K562 (cell line): ENCODE measurements around the gene IRF1. TPM values are rescaled to one million over a fixed set of nuclear protein-coding genes. Genes with fewer than 3 reads are reported as not detected.

Source experiments
- ATAC-seq: fragments of 200-7000 bp; cut with Tn5 transposase; 3 replicates; pipeline ENCODE4 v1.9.1; 2020; ENCODE audit warnings: moderate library complexity
- BruUV-seq: library from RNA; stranded (reverse); fragments of 400-500 nt; replicated peaks from 2 replicates; lab custom pipeline; 2021; lab: Mats Ljungman, UMichigan
- CTCF ChIA-PET: fragments of 300-600 bp; formaldehyde crosslinking; extraction: SDS; loops from one replicate; lab custom pipeline; 2021; ENCODE audit warnings: low intra/inter-chr PET ratio; lab: Yijun Ruan, JAX
- POLR2A ChIA-PET: fragments of 300-600, 350-650 bp; sonication (Branson Sonifier 250); formaldehyde crosslinking; extraction: SDS; loops from one replicate; lab custom pipeline; 2021; ENCODE audit warnings: antibody characterized with exemption, inconsistent platforms; lab: Yijun Ruan, JAX
- DNase-seq, 4 experiments: peaks; one replicate each; pipeline versions ENCODE4 v3.0.0 to v3.0.0-alpha.2; 2011 to 2018; ENCODE audit warnings: low spot score in 3 of 4, mixed read lengths in 3 of 4; ENCODE audit errors: extremely low read depth in 1 of 4
- FAIRE-seq: peaks from 2 replicates; lab custom pipeline; 2011; peaks lifted over from hg19 to GRCh38; lab: Jason Lieb, UNC
- H2AFZ ChIP-seq: 2 replicates; pipeline ENCODE4 v1.6.0; 2011; ENCODE audit warnings: low read depth, low read length, control low read depth, inconsistent platforms
- H3K27ac ChIP-seq: fragments of 200-600 bp; 3 replicates; pipeline ENCODE4 v1.8.0; 2011; ENCODE audit warnings: low read depth, mild to moderate bottlenecking, control low read depth, inconsistent platforms, low read length, moderate library complexity, mixed read lengths; ENCODE audit errors: extremely low read depth
- H3K27me3 ChIP-seq, 2 experiments: fragments of 300-600 bp in 1 of 2; 2 replicates in 1 of 2; 3 replicates in 1 of 2; pipeline versions ENCODE4 v1.6.0 to v1.8.0; 2011; ENCODE audit warnings: inconsistent platforms in 2 of 2, low read length in 2 of 2, mild to moderate bottlenecking in 1 of 2, mixed read lengths in 1 of 2, moderate library complexity in 1 of 2; ENCODE audit not compliant: control insufficient read depth in 2 of 2, insufficient read depth in 2 of 2
- H3K36me3 ChIP-seq: fragments of 300-600 bp; 3 replicates; pipeline ENCODE4 v1.8.0; 2011; ENCODE audit warnings: mild to moderate bottlenecking, low read length, inconsistent platforms; ENCODE audit not compliant: control insufficient read depth, insufficient read depth
- H3K4me1 ChIP-seq, 2 experiments: fragments of 200-600 bp in 1 of 2; replicated peaks in 1 of 2; 2 replicates in 1 of 2; 3 replicates in 1 of 2; pipeline versions ENCODE4 v1.5.1 to v1.8.0; 2011; ENCODE audit warnings: inconsistent platforms in 2 of 2, low read length in 2 of 2, mild to moderate bottlenecking in 1 of 2, mixed read lengths in 1 of 2, moderate library complexity in 1 of 2; ENCODE audit not compliant: control insufficient read depth in 2 of 2, insufficient read depth in 2 of 2
- H3K4me2 ChIP-seq: 2 replicates; pipeline ENCODE4 v1.6.1; 2011; ENCODE audit warnings: low read length, control low read depth, inconsistent platforms, mixed read lengths; ENCODE audit not compliant: insufficient read depth
- H3K4me3 ChIP-seq: fragments of 200-600 bp; sonication (generic), shearing (Covaris generic); 2 replicates; pipeline ENCODE4 v1.5.1; 2016; ENCODE audit warnings: control low read depth, inconsistent platforms
- H3K79me2 ChIP-seq: fragments of 200-600 bp; 3 replicates; pipeline ENCODE4 v1.8.0; 2011; ENCODE audit warnings: low read length, inconsistent platforms; ENCODE audit not compliant: control insufficient read depth, insufficient read depth
- H3K9ac ChIP-seq, 2 experiments: 2 replicates each; pipeline versions ENCODE4 v1.6.0 to v1.6.1; 2011; ENCODE audit warnings: low read depth in 2 of 2, low read length in 2 of 2, control low read depth in 1 of 2, inconsistent platforms in 1 of 2, mild to moderate bottlenecking in 1 of 2, mixed read lengths in 1 of 2; ENCODE audit not compliant: insufficient read depth in 1 of 2
- H3K9me1 ChIP-seq: one replicate; pipeline ENCODE4 v1.6.0; 2011; ENCODE audit warnings: inconsistent platforms, mild to moderate bottlenecking, low read length, moderate library complexity; ENCODE audit not compliant: control insufficient read depth, insufficient read depth
- H3K9me3 ChIP-seq: replicated peaks from 2 replicates; pipeline ENCODE4 v1.5.1; 2011; ENCODE audit warnings: low read depth, low read length, inconsistent platforms; ENCODE audit not compliant: control insufficient read depth, insufficient read depth
- H4K20me1 ChIP-seq: replicated peaks from 2 replicates; pipeline ENCODE4 v1.6.1; 2011; ENCODE audit warnings: low read length, inconsistent platforms, mixed read lengths; ENCODE audit not compliant: control insufficient read depth, insufficient read depth
- CBX1 ChIP-seq: sonication (generic); IDR thresholded peaks from 2 replicates; pipeline ENCODE4 v1.6.1; 2016; ENCODE audit warnings: antibody characterized with exemption, low read depth, mild to moderate bottlenecking
- CEBPG ChIP-seq, 3 experiments: fragments of 200-800 bp in 1 of 3; sonication (Bioruptor generic) in 1 of 3; sonication (generic) in 1 of 3; formaldehyde crosslinking in 1 of 3; IDR thresholded peaks in 2 of 3; conservative IDR thresholded peaks in 1 of 3; 2 replicates each; pipeline versions ENCODE4 v1.6.1 to v1.8.0; 2016 to 2022; ENCODE audit warnings: missing compliant biosample characterization in 2 of 3, missing genetic modification characterization in 2 of 3, mild to moderate bottlenecking in 1 of 3, missing genetic modification reagents in 1 of 3
- ELK3 ChIP-seq: fragments of 450-650 bp; formaldehyde crosslinking; IDR thresholded peaks from 2 replicates; pipeline ENCODE4 v1.4.0; 2020; ENCODE audit warnings: mild to moderate bottlenecking
- FOXA1 ChIP-seq: fragments of 450-650 bp; IDR thresholded peaks from 2 replicates; pipeline ENCODE4 v1.6.1; 2016; ENCODE audit warnings: mild to moderate bottlenecking, borderline replicate concordance
- HDAC2 ChIP-seq: fragments of 450-650 bp; IDR thresholded peaks from 2 replicates; pipeline ENCODE4 v1.6.1; 2016; ENCODE audit warnings: mild to moderate bottlenecking
- MNT ChIP-seq, 2 experiments: fragments of 450-650 bp; conservative IDR thresholded peaks; 2 replicates each; pipeline ENCODE4 v1.6.1; 2017; ENCODE audit warnings: mild to moderate bottlenecking in 2 of 2, moderate library complexity in 2 of 2
- MTA2 ChIP-seq: fragments of 450-650 bp; IDR thresholded peaks from 2 replicates; pipeline ENCODE4 v1.6.1; 2016; ENCODE audit warnings: low read depth
- MYC ChIP-seq, 2 experiments: fragments of 250-450 bp in 1 of 2; sonication (Bioruptor Pico) in 1 of 2; IDR thresholded peaks; 2 replicates each; pipeline versions ENCODE4 v1.5.1 to v1.6.1; 2012 to 2021; ENCODE audit warnings: low read depth in 2 of 2, borderline replicate concordance in 1 of 2, improper control_type of control experiment in 1 of 2, low read length in 1 of 2, mild to moderate bottlenecking in 1 of 2, moderate library complexity in 1 of 2
- PHF20 ChIP-seq: fragments of 450-650 bp; IDR thresholded peaks from 2 replicates; pipeline ENCODE4 v1.6.1; 2018; ENCODE audit not compliant: partially characterized antibody
- PYGO2 ChIP-seq: fragments of 450-650 bp; IDR thresholded peaks from 2 replicates; pipeline ENCODE4 v1.6.1; 2016; ENCODE audit warnings: mild to moderate bottlenecking, missing genetic modification characterization, moderate library complexity, missing compliant biosample characterization
- SMAD3 ChIP-seq: fragments of 450-650 bp; formaldehyde crosslinking; conservative IDR thresholded peaks from 2 replicates; pipeline ENCODE4 v1.4.0; 2020; ENCODE audit warnings: mild to moderate bottlenecking
- TRIM28 ChIP-seq: fragments of 450-650 bp; IDR thresholded peaks from 2 replicates; pipeline ENCODE4 v1.6.1; 2017
- ZBTB7A ChIP-seq: IDR thresholded peaks from 2 replicates; pipeline ENCODE4 v1.6.1; 2011; ENCODE audit warnings: low read depth, mild to moderate bottlenecking, low read length, moderate library complexity, borderline replicate concordance; ENCODE audit not compliant: control insufficient read depth
- ZNF347 ChIP-seq: fragments of 450-650 bp; formaldehyde crosslinking; IDR thresholded peaks from 2 replicates; pipeline ENCODE4 v1.4.0; 2020; ENCODE audit warnings: low read depth, mild to moderate bottlenecking, moderate library complexity
- ZNF395 ChIP-seq: fragments of 200-800 bp; sonication (Bioruptor generic); IDR thresholded peaks from 2 replicates; pipeline ENCODE4 v1.6.1; 2017; ENCODE audit warnings: missing genetic modification characterization, missing compliant biosample characterization
- ZNF584 ChIP-seq: fragments of 200-800 bp; sonication (Bioruptor generic); IDR thresholded peaks from 2 replicates; pipeline ENCODE4 v1.6.1; 2016; ENCODE audit warnings: low read depth, mild to moderate bottlenecking, missing genetic modification characterization, missing compliant biosample characterization
- WGBS: fragments of 100-300 bp; shearing (Covaris generic); methylation state at CpG from one replicate; pipeline ENCODE4 v1.1.6; 2016; ENCODE audit warnings: low coverage, mixed read lengths; ENCODE audit not compliant: insufficient coverage; ENCODE audit errors: missing lambda C conversion rate; 5-methylcytosine and 5-hydroxymethylcytosine counted together
- in situ Hi-C: fragments of 300-500 bp; cut with MboI; formaldehyde crosslinking; loops from 4 replicates; pipeline ENCODE4 v1.15.0; 2018; ENCODE audit warnings: inconsistent platforms, mixed read lengths
- intact Hi-C: fragments of 100-400 bp; cut with micrococcal nuclease; formaldehyde crosslinking; loops from 2 replicates; pipeline ENCODE4 v1.14.2; 2022
- polyA plus RNA-seq, 8 experiments: library from polyadenylated mRNA; depleted of rRNA in 4 of 8; stranded (reverse) in 5 of 8; unstranded in 3 of 8; fragments of >200 nt; fragmentation: Nextera tagmentation in 2 of 8; fragmentation: Illumina TruSeq in 1 of 8; extraction: Ambion mirVana in 2 of 8; extraction: Trizol in 1 of 8; gene quantifications; 2 replicates each; pipeline versions ENCODE4 v1.2.1 to v1.2.3, GENCODE V29; 2011 to 2014; ENCODE audit warnings: inconsistent platforms in 1 of 8, missing spikeins in 1 of 8
- total RNA-seq, 7 experiments: library from RNA; depleted of rRNA in 6 of 7; stranded (reverse); fragments of >200 nt in 6 of 7; fragmentation: Illumina TruSeq in 2 of 7; extraction: Trizol in 2 of 7; gene quantifications; 2 replicates each; pipeline versions ENCODE4 v1.2.1 to v1.2.3, GENCODE V29; 2011 to 2021; ENCODE audit warnings: low replicate concordance in 1 of 7

Gene IRF1
- total and polyA plus RNA-seq, 9 of the 15 experiments (the other 6 are each of a cell fraction or from before 2014, with no cell fraction given): 1.1 to 12.3 (median 5.9) TPM

GRCh38 chr5:132457371-132458225 is 33.0 kb downstream of the IRF1 start:
- ATAC-seq (peak; percentile 6), DNase-seq (no peak), FAIRE-seq (no peak)
- no peaks in the 10 kb centered on the region for H3K79me2 ChIP-seq
- no peak overlapping the region for H3K4me3 ChIP-seq
- CTCF ChIA-PET: no interaction called here
- H3K36me3 ChIP-seq: no peaks in the 10 kb centered on the region
- H3K9me1 ChIP-seq: no peaks in the 10 kb centered on the region
- intact Hi-C loops (loop anchor here (2.0 kb wide), 2 partner anchors 31 to 37 kb away; no protein-coding TSS in a partner anchor), in situ Hi-C loops (loop anchor here (5.0 kb wide), 1 partner anchor 35 kb away; no protein-coding TSS in a partner anchor)
- H2AFZ ChIP-seq: no peak overlapping the region
- no peaks in the 10 kb centered on the region for H4K20me1 ChIP-seq
- H3K4me2 ChIP-seq: no peak overlapping the region
- WGBS: 24% methylated on average over 2 of the region's 2 CpGs
- H3K4me1 ChIP-seq: peaks cover 16 to 42% of the 10 kb centered on the region in 2 experiments
- no TSS peak for BruUV-seq
- H3K9ac ChIP-seq: peak overlapping the region in 1 of 2 experiments; percentile 41; a peak in 2 of 4 replicates
- POLR2A ChIA-PET: interaction anchor here (0.5 to 4.5 kb wide), 10 partner anchors 9 to 1788 kb away, joined by 3 to 25 read pairs (median 5); partner anchors contain the start of gene IRF1
- H3K27ac ChIP-seq: no peak overlapping the region
- no peaks in the 10 kb centered on the region for H3K9me3 ChIP-seq
- no peaks in the 10 kb centered on the region for H3K27me3 ChIP-seq
- TF ChIP-seq PHF20 (no peak), CBX1 (no peak), ZNF347 (CRISPR knock-in tag) (no peak), CEBPG (CRISPR knock-in tag; IDR thresholded peaks at IDR 0.05) (peak; percentile 94), CEBPG (tag; conservative IDR thresholded peaks at IDR 0.05 in 1 of 2, IDR thresholded peaks at IDR 0.05 in 1 of 2) (peak; percentile 91 to 98), ZBTB7A (no peak), PYGO2 (tag) (peak; percentile 13; the same call in 1 of the 2 replicates), ELK3 (CRISPR knock-in tag) (no peak), SMAD3 (CRISPR knock-in tag) (0 out of 2 replicates have a peak, but pooled peaks have one; percentile 45), MTA2 (no peak), ZNF584 (CRISPR knock-in tag) (peak; percentile 96; the same call in 1 of the 2 replicates), ZNF395 (CRISPR knock-in tag) (peak; percentile 77; the same call in 1 of the 2 replicates), FOXA1 (no peak), HDAC2 (no peak), MYC (IDR thresholded peaks at IDR 0.05; ENCODE audit: low read depth, low read length) (no peak), MYC (CRISPR knock-in tag; IDR thresholded peaks at IDR 0.05; ENCODE audit: borderline replicate concordance, low read depth) (no peak), TRIM28 (no peak), MNT (conservative IDR thresholded peaks at IDR 0.05) (no peak)
